ENCODE measurements around the gene WDR45B.
A peak's percentile ranks its signal among the peaks of the same experiment; 100 is the strongest.
"Not testable (repeated sequence)": the region's sequence is repeated elsewhere in the genome, so short reads cannot be mapped to it uniquely, and the experiment has no call there.

WDR45B gene

DNA sequence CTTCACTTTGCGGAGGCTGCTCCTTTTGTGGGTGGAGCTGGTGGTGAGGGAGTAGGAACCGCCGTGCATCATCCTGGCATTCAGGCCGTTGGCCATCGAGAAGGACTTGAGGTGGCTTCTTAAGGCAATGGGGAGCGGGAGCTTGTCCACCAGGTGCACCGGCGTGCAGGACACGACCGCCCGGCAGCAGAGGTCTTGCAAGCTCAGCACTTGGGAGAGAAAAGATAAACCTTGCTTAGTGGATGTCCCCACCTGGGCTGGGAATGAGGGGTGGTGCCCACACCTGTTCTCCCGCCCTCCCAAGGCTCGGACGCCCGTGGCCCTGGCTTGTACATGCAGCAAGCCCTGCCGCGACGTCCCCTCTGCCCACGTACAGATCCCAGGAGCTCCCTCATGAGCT lies 9.7 kb upstream of the WDR45B start:
- no peak for DNase-seq (ENCODE audit: low read depth)

DNA sequence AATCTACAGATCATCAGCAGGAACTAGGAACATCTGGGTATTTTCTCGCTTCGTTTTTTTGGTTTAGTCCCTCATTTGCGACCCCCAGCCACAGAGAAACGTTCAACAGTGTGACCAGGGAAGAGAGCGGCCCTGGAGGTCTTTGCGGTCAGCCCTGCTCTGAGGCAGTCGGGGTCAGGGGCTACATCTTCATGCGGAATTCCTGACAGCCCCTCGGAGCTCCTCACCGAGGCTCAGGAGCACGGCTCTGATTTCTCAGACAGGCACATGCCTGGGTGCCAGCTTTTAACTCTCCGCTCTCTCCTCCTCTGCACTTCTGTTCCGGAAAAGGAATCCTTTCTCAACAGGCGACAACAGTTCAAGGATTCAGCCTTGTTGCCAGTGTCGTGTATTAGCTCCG lies 8.0 kb upstream of the WDR45B start:
- no peak for DNase-seq (ENCODE audit: low read depth)

DNA sequence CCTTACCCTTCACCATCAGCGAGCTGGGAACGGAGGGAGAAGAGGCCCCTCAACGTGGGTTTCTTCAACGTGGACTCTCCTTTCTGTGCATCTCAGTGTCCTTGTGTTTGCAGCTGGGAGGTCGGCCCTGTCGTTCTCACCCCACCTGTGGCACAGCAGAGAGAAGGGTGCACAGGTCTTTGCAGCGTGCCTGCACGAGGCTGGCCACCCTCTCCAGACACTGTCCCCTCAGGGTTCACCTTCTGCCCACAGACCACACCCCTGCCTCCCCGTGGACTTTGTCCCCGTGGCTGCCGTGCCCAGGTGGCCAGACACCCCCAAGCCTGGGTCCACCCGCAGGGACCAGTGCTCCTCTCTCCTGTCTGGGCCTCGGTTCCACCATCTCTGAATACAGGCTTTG lies 7.3 kb upstream of the WDR45B start:
- no peak for DNase-seq (ENCODE audit: low read depth)

GRCh38 chr17:82655038-82655479 lies 6.8 kb upstream of the WDR45B start:
- no peak for DNase-seq (ENCODE audit: low read depth)

- not testable (repeated sequence) for DNase-seq (ENCODE audit: low read depth)
Measured at GRCh38 chr17:82654611-82655010, 6.4 kb upstream of the WDR45B start.

DNA sequence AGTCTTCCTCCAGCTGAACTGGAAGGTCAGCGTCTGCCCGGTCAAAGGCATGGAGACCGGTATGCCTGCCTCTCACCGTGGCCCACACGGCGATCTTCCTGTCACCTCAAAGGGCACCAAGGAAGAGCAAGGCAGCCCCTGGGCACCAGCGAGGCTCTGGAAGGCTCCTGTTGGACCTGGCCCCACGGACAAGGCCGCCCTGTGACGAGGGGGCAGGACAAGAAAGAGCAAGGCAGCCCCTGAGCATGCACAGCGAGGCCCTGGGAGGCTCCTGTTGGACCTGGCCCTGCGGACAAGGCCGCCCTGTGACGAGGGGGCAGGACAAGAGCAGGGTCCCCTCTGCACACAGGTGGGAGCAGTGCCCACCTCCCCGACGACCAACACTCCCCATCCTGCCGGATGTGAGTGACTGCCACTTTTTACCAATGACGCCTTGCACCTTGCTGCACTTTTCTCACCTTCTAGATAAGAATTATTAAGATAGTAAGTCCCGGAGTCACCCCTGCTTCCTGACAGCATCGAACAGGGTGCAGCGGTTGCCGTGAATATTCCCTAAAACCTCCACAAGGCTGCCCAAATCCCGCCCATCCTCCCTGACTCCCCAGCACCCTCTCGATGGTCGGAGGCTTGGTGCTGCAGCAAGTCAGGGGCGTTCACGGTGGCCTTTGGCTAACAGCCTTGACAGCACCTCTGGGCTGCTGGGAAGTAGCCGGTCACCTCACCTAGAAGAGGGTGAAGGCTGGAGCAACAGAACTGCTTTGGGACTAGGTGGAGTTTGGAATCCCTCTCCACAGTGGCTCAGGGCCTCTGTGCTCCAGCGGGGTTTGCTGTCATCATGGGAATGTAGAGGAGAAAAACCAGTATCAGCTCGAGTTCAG lies 5.6 kb upstream of the WDR45B start:
- DNase-seq (ENCODE audit: low read depth), result no peak

DNA sequence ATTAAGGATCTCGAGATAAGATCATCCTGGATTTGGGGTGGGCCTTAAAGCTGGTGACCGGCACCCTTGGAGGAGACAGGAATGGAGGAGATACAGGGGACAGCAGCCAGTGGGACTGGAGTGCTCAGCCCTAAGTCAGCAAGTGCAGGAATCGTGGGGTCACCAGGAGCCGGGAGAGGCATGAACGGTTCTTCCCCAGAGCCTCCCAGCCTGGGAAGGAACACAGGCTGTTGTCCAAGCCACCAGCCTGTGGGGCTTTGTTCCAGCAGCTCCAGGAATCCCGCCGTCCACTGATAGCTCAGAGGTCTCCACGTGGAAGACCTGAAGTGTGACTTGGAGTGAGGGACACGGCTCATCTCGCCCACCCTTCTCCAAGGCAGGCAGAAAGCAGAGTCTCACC lies 2.5 kb upstream of the WDR45B start:
- DNase-seq (ENCODE audit: low read depth), result no peak

GRCh38 chr17:82649501-82650261 lies 1.4 kb upstream of the WDR45B start:
- no peak for DNase-seq (ENCODE audit: low read depth)

DNA sequence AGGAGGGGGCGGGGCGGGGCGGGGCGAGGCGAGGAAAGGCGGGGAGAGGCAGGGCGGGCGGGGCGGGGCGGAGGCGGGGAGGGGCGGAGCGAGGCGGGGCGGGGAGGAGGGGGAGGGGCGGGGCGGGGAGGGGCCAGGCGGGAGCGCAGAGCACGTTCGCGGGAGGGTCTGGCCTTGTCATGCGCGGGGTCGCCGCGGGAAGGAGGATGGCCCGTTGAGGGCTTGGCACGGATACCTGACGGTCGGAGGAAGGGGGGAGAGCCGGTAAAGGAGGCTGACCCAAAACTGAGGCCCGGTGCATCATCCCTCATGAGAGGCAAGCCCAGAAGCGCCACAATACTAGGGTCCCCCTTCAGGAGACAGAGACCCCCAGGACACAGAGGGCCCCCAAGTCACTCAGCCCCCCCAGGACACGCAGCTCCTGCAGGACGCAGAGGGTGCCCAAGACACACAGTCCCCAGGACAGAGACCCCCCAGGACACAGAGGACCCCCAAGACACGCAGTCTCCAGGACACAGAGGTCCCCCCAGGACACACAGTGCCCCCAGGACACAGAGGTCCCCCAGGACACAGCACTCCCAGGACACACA lies 593 bp upstream of the WDR45B start:
- no peak for DNase-seq (ENCODE audit: low read depth)

DNA sequence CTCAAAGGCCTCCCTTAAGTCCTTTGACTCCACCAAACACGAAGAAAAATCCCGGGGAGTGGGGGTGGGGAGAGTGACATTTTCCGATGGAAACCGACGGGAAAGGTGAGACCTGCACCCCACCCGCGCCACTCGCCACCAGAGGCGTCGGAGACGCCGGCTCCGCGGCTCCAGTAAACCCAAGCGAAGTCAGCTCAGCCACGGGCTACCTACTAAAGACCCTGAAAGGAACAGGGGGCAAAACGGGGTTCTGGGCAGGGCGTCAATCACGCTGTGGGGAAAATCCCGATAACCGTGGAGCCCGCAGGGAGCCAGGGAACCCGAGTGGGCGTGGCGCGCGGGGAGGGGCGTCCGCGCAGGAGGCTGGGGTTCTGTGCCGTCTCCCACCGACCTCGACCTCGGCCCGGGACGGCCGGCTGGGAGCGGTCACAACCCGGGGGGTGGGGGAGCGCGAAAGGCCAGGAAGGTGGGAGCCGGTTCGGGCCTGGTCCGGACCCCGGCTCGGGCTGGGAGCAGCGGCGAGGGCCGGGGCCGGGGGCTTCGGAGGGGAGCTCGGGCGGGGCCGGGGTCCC lies 565 bp downstream of the WDR45B start:
- DNase-seq (ENCODE audit: low read depth), result peak; percentile 35

DNA sequence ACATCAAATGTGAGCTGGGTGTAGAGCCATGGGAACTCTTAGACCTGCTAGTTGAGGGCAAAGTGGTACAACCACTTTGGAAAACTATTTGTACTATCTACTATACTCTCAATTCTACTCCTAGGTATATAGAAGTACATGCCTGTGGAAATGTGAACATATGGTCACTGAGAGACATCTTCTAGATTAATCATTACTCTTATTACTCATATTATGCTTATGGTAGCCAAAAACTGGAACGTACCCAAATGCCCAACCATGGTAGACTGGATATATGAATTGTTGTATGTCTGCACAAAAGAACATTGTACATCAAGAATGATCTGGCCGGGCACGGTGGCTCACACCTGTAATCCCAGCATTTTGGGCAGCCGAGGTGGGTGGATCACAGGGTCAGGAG lies 2.7 kb downstream of the WDR45B start:
- peak; percentile 27 for DNase-seq (ENCODE audit: low read depth)

DNA sequence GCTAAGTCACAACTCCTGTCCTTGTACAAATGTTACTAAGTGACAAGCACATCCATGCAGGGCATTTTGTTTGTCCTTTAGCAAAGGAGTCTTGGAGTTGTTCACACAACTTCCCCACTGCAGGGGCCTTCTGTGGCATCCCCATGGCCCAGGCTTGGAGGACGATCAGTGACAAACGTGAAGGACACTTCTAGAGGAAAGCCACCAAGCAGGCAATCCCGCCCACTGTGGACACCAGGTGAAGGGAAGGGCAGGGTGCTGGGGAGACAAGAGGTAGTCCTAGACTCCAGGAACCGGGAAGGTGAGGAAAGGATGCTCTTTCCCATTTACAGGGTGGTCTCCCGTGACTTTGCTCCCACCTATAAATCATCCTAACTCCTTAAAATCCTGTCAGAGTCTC lies 4.1 kb downstream of the WDR45B start:
- DNase-seq (ENCODE audit: low read depth), result no peak

DNA sequence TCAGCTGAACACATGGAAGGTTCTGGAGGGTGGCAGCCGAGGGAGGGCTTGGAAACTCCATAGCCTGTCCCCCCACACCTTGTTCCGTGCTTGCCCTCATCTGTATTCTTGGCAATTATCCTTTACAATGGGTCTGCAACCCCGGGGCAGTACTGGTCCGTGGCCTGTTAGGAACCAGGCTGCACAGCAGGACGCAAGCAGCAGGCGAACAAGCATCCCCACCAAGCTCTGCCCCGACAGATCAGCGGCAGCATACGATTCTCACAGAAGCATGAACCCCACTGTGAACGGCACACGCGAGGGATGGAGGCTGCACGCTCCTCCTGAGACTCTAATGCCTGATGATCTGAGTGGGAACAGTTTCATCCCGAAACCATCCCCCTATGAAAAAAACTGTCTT lies 6.2 kb downstream of the WDR45B start:
- no peak for DNase-seq (ENCODE audit: low read depth)

GRCh38 chr17:82640036-82640435 lies 8.2 kb downstream of the WDR45B start:
- no peak for DNase-seq (ENCODE audit: low read depth)

DNA sequence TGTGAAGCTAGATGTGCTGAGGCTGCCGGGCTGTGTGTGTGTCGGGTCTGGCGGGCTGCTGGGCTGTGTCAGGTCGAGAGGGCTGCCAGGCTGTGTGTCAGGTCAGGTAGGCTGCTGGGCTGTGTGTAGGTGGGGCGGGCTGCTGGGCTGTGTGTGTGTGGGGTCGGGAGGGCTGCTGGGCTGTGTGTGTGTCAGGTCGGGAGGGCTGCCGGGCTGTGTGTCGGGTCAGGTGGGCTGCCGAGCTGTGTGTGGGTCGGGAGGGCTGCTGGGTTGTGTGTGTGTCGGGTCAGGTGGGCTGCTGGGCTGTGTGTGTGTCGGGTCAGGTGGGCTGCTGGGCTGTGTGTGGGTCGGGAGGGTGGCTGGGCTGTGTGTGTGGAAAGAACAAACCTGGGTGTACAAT lies 8.6 kb downstream of the WDR45B start:
- DNase-seq (ENCODE audit: low read depth), result no peak

GRCh38 chr17:82638183-82638773 lies 10.0 kb downstream of the WDR45B start:
- DNase-seq (ENCODE audit: low read depth), result peak; percentile 32

DNA sequence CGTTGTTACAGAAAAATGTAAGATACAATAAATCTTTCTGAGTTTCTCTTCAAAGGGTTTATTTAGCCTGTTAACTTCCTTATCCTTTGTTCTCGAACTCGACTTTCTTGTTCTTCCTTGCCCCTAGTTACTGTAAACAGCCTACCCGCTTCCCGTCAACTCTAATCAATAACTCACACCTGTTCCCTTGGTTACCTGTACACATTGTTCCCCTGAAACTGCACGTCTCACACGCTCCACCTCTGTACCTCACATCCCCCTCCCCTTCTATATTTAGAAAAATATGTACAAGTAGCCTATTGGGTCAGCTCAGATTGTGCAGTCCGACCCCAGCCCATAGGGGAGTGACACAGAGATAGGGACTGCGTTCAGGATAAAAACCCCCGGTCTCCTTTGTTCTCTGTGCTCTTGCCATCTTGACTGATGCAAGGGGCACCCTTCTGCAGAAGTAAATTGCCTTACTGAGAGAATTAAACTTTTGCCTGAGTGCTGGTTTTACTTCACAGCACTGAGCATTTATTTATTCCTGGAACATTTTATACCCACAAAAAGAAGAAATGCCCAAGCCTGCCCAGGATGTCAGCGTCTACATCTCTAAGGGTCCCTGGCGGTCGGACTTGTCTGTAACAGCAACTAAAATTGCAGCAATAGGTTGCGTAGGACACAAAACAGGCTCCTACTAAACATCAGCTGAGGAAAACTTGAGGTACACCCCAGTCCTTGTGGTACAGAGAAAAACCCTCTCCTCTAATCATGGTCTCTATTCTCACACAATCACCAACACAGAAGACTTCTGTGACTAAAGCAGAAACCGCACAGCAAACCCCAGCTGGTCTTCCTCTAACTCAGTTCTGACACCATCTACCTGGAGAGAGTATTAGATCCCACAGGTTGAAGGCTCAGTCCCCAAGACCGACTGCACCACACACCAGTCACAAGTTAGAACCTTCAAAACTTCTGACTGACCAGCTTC lies 11.3 kb downstream of the WDR45B start:
- DNase-seq (ENCODE audit: low read depth), result no peak

GRCh38 chr17:82633343-82633742 lies 14.9 kb downstream of the WDR45B start:
- DNase-seq (ENCODE audit: low read depth), result no peak

DNA sequence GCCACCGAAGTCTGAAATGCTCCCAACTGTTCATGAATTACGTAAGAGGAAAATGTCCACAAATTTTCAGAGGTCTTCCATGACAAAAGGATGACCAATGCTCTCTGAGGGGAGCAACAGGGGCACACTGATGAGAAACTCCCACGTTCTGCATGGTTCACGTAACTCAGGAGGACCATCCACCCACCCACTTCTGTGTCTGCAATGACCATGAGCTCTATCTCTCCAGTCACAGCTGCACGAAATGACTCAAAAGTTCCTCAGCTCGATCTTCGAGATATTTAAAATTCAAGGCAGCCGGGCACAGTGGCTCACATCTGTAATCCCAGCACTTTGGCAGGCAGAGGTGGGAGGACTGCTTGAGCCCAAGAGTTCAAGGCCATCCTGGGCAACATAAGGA lies 15.8 kb downstream of the WDR45B start:
- DNase-seq (ENCODE audit: low read depth), result no peak

GRCh38 chr17:82631544-82631943 lies 16.7 kb downstream of the WDR45B start:
- DNase-seq (ENCODE audit: low read depth), result no peak

DNA sequence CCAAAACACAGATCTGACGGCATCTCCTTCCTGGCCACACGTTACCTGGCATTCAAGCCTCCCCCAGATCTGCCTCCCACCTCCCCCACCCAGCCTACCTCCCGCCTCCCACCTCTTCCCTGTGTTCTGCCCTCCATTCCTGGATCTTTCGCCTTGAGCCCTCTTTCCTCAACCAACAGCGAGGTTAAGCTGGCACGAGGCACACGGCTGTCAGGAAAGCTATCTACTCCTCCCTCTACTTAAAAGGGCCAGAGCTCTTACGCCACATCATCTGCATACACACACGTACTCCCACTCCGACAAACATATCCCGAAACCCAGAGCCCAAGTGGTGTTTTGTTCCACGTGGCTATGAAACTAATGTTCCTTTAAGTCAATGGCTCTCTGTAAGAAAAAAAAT lies 18.0 kb downstream of the WDR45B start:
- DNase-seq (ENCODE audit: low read depth), result no peak
